Panc1 (cell line): ENCODE data around the gene TBC1D22A. TPM values are rescaled to one million over a fixed set of nuclear protein-coding genes. Genes with fewer than 3 reads are reported as not detected.

ENCODE experiments used
- ATAC-seq: fragments of 200-7000 bp; cut with Tn5 transposase; 2 replicates; pipeline ENCODE4 v1.9.1; 2020; ENCODE audit warnings: mild to moderate bottlenecking, moderate library complexity
- BruUV-seq: library from RNA; stranded (reverse); fragments of 400-500 nt; replicated peaks from 2 replicates; lab custom pipeline; 2021; lab: Mats Ljungman, UMichigan
- CTCF ChIA-PET: fragments of 300-600 bp; sonication (Branson Sonifier 250); formaldehyde crosslinking; loops from one replicate; lab custom pipeline; 2022; ENCODE audit warnings: antibody characterized with exemption; lab: Charles Lee
- POLR2A ChIA-PET: fragments of 300-600 bp; sonication (Branson Sonifier 250); formaldehyde crosslinking; loops from one replicate; lab custom pipeline; 2022; ENCODE audit warnings: antibody characterized with exemption; lab: Charles Lee
- DNase-seq: peaks from one replicate; pipeline ENCODE4 v3.0.0-alpha.2; 2010; ENCODE audit warnings: low read depth, low spot score
- H3K27ac ChIP-seq: 2 replicates; pipeline ENCODE4 v1.5.1; 2011; ENCODE audit warnings: mild to moderate bottlenecking, low read length, inconsistent platforms
- H3K27me3 ChIP-seq: fragments of 200-500 bp; sonication (Bioruptor generic); 2 replicates; pipeline ENCODE4 v1.6.0; 2014; ENCODE audit warnings: low read length, inconsistent platforms; ENCODE audit not compliant: control insufficient read depth, insufficient read depth
- H3K36me3 ChIP-seq: fragments of 200-500 bp; sonication (Bioruptor generic); 2 replicates; pipeline ENCODE4 v1.5.1; 2014; ENCODE audit warnings: inconsistent platforms, mild to moderate bottlenecking, low read length, moderate library complexity; ENCODE audit not compliant: control insufficient read depth, insufficient read depth
- H3K4me1 ChIP-seq: 2 replicates; pipeline ENCODE4 v1.5.1; 2011; ENCODE audit warnings: inconsistent platforms, mild to moderate bottlenecking, low read length, moderate library complexity; ENCODE audit not compliant: control insufficient read depth, insufficient read depth
- H3K4me3 ChIP-seq, 2 experiments: 2 replicates each; pipeline ENCODE4 v1.5.1; 2011 to 2012; ENCODE audit warnings: low read depth in 2 of 2, low read length in 2 of 2, mild to moderate bottlenecking in 2 of 2, inconsistent platforms in 1 of 2, moderate library complexity in 1 of 2
- H3K9me3 ChIP-seq: fragments of 200-500 bp; sonication (Bioruptor generic); 2 replicates; pipeline ENCODE4 v1.5.1; 2014; ENCODE audit warnings: low read depth, mild to moderate bottlenecking, inconsistent platforms, low read length, moderate library complexity; ENCODE audit not compliant: control insufficient read depth, insufficient read depth
- POLR2AphosphoS5 ChIP-seq: IDR thresholded peaks from 2 replicates; pipeline ENCODE4 v1.6.1; 2012; ENCODE audit warnings: mild to moderate bottlenecking, low read depth, low read length, moderate library complexity
- SIN3A ChIP-seq: IDR thresholded peaks from 2 replicates; pipeline ENCODE4 v1.6.1; 2012; ENCODE audit warnings: low read depth, mild to moderate bottlenecking, low read length, moderate library complexity, borderline replicate concordance; ENCODE audit not compliant: insufficient read depth
- TCF7L2 ChIP-seq: IDR thresholded peaks from 2 replicates; pipeline ENCODE4 v1.6.1; 2011; ENCODE audit warnings: mild to moderate bottlenecking, low read depth, low read length, inconsistent platforms
- in situ Hi-C: cut with HindIII; loops from 2 replicates; pipeline ENCODE4 v1.10.0; 2016; ENCODE audit warnings: low sequenced_read_pairs, low pct_unique_long_range_greater_than_20kb
- intact Hi-C: fragments of 100-400 bp; cut with micrococcal nuclease; formaldehyde crosslinking; loops from one replicate; pipeline ENCODE4 v1.10.0; 2022; ENCODE audit not compliant: unreplicated experiment
- total RNA-seq: library from RNA; stranded (reverse); gene quantifications from one replicate; pipeline ENCODE4 v1.2.1, GENCODE V29; 2021; ENCODE audit not compliant: unreplicated experiment
- TF ChIP-seq, protein P1 (sequence below): fragments of 450-650 bp; IDR thresholded peaks from 2 replicates; pipeline ENCODE4 v1.5.1; 2017; ENCODE audit warnings: mild to moderate bottlenecking
- TF ChIP-seq, protein P2 (sequence below), 2 experiments: IDR thresholded peaks; 2 replicates each; pipeline ENCODE4 v1.6.1; 2011 to 2012; ENCODE audit warnings: low read depth in 2 of 2, control low read depth in 1 of 2, low read length in 1 of 2, mild to moderate bottlenecking in 1 of 2, moderate library complexity in 1 of 2; ENCODE audit not compliant: insufficient read depth in 1 of 2

TBC1D22A gene
- total RNA-seq, 1 experiment from 2014 or later = 28.7 TPM

DNA sequence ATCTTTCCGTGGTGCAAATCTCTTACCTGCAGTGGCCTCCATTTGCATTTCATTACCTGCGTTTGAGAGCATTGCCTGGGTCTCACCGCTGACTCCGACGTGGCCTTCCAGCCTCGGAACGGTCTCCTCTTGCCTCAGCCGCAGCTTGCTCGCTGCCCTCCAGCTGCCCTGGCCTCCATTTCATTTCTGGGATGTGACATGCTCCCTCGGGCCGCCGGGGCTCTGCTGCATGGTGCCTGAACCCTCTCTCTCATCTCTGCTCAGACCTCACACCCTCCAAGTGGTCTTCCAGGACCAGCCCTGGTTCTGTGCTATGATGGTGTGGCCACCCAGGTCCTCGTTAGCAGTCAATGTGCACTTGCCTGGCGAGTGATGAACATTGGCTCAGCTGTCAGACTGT, 229.2 kb downstream of the TBC1D22A start:
- ATAC-seq (no peak), DNase-seq (no peak)
- BruUV-seq = no TSS peak
- POLR2A ChIA-PET = no interaction called here
- CTCF ChIA-PET = no interaction called here
- Histone ChIP-seq H3K27me3 (no peaks in the 10 kb centered on the region), H3K4me1 (no peaks in the 10 kb centered on the region), H3K27ac (no peak overlapping the region), H3K4me3 (no peak overlapping the region), H3K36me3 (no peaks in the 10 kb centered on the region), H3K9me3 (no peaks in the 10 kb centered on the region)
- intact Hi-C loops (no loop called here), in situ Hi-C loops (no loop called here)
- TF ChIP-seq SIN3A (no peak), POLR2AphosphoS5 (no peak), TCF7L2 (no peak)
- TF ChIP-seq, protein P1, sequence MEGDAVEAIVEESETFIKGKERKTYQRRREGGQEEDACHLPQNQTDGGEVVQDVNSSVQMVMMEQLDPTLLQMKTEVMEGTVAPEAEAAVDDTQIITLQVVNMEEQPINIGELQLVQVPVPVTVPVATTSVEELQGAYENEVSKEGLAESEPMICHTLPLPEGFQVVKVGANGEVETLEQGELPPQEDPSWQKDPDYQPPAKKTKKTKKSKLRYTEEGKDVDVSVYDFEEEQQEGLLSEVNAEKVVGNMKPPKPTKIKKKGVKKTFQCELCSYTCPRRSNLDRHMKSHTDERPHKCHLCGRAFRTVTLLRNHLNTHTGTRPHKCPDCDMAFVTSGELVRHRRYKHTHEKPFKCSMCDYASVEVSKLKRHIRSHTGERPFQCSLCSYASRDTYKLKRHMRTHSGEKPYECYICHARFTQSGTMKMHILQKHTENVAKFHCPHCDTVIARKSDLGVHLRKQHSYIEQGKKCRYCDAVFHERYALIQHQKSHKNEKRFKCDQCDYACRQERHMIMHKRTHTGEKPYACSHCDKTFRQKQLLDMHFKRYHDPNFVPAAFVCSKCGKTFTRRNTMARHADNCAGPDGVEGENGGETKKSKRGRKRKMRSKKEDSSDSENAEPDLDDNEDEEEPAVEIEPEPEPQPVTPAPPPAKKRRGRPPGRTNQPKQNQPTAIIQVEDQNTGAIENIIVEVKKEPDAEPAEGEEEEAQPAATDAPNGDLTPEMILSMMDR = no peak
- TF ChIP-seq, protein P2, sequence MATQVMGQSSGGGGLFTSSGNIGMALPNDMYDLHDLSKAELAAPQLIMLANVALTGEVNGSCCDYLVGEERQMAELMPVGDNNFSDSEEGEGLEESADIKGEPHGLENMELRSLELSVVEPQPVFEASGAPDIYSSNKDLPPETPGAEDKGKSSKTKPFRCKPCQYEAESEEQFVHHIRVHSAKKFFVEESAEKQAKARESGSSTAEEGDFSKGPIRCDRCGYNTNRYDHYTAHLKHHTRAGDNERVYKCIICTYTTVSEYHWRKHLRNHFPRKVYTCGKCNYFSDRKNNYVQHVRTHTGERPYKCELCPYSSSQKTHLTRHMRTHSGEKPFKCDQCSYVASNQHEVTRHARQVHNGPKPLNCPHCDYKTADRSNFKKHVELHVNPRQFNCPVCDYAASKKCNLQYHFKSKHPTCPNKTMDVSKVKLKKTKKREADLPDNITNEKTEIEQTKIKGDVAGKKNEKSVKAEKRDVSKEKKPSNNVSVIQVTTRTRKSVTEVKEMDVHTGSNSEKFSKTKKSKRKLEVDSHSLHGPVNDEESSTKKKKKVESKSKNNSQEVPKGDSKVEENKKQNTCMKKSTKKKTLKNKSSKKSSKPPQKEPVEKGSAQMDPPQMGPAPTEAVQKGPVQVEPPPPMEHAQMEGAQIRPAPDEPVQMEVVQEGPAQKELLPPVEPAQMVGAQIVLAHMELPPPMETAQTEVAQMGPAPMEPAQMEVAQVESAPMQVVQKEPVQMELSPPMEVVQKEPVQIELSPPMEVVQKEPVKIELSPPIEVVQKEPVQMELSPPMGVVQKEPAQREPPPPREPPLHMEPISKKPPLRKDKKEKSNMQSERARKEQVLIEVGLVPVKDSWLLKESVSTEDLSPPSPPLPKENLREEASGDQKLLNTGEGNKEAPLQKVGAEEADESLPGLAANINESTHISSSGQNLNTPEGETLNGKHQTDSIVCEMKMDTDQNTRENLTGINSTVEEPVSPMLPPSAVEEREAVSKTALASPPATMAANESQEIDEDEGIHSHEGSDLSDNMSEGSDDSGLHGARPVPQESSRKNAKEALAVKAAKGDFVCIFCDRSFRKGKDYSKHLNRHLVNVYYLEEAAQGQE (IDR thresholded peaks at IDR 0.05; ENCODE audit: insufficient read depth in 1 of 2, low read depth in 2 of 2, low read length in 1 of 2) = no peak

DNA sequence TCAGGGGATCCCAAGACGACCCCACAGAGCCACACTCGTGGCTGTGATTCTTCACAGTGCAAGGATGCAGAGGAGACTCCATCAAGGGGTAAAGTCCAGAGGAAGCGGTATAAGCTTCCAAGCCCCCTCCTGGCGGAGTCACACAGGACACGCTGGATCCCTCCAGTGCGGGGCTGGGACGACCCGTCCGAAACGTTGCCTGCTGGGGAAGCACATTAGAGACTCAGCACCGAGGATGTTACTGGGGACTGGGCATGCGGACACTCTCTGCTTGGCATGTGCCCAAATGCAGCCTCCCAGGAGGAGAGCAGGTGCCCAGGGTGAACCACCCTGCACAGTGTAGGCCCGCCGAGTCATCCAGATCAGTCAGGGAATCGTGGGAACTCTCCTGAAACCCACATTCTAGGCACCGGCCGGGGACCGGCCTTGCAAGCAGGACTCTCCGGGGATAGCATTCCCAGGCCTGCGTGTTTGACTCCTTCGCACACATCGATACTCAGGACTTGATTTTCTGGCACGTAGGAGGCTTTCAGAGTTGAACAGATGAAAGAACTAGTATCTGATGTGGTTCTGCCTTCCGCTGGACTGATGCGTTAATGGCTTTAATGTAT, 229.8 kb downstream of the TBC1D22A start:
- BruUV-seq = no TSS peak
- in situ Hi-C loops (no loop called here), intact Hi-C loops (no loop called here)
- H3K27ac ChIP-seq = no peak overlapping the region
- ATAC-seq (no peak), DNase-seq (no peak)
- TF ChIP-seq, protein P1 = no peak
- TF ChIP-seq POLR2AphosphoS5 (no peak), SIN3A (no peak), TCF7L2 (no peak)
- TF ChIP-seq, protein P2 (IDR thresholded peaks at IDR 0.05; ENCODE audit: insufficient read depth in 1 of 2, low read depth in 2 of 2, low read length in 1 of 2) = no peak
- ChIA-PET CTCF (no interaction called here), POLR2A (no interaction called here)
- H3K27me3 ChIP-seq = no peaks in the 10 kb centered on the region
- no peaks in the 10 kb centered on the region for H3K4me1 ChIP-seq
- H3K9me3 ChIP-seq = no peaks in the 10 kb centered on the region
- no peaks in the 10 kb centered on the region for H3K36me3 ChIP-seq
- H3K4me3 ChIP-seq = no peak overlapping the region
